Mucosa of rectum (tissue), 2 donors: ENCODE data around the gene TRPM8.

ENCODE experiments used
- H3K27ac ChIP-seq, 2 donors: one replicate each; pipeline ENCODE4 v1.7.0; 2013; ENCODE audit warnings: inconsistent platforms in 2 of 2, low read depth in 2 of 2, low read length in 2 of 2
- H3K27me3 ChIP-seq, 2 donors: one replicate each; pipeline ENCODE4 v1.7.0; 2013; ENCODE audit warnings: low read length in 2 of 2; ENCODE audit not compliant: control insufficient read depth in 2 of 2, insufficient read depth in 2 of 2
- H3K36me3 ChIP-seq, 2 donors: one replicate each; pipeline ENCODE4 v1.7.0; 2013; ENCODE audit warnings: low read length in 2 of 2; ENCODE audit not compliant: control insufficient read depth in 2 of 2, insufficient read depth in 2 of 2
- H3K4me1 ChIP-seq, 2 donors: one replicate each; pipeline ENCODE4 v1.7.0; 2013; ENCODE audit warnings: low read length in 2 of 2, mild to moderate bottlenecking in 1 of 2; ENCODE audit not compliant: control insufficient read depth in 2 of 2, insufficient read depth in 2 of 2
- H3K4me3 ChIP-seq, 2 donors: one replicate each; pipeline ENCODE4 v1.7.0; 2013; ENCODE audit warnings: low read length in 2 of 2
- H3K9ac ChIP-seq, 2 donors: one replicate each; pipeline ENCODE4 v1.7.0; 2013; ENCODE audit warnings: low read length in 2 of 2, low read depth in 1 of 2, mild to moderate bottlenecking in 1 of 2
- H3K9me3 ChIP-seq, 2 donors: one replicate each; pipeline ENCODE4 v1.7.0; 2013; ENCODE audit warnings: low read length in 2 of 2; ENCODE audit not compliant: control insufficient read depth in 2 of 2
- donor health status: healthy.
- donor health status: Normal muscosa, but diverticular disease.

Gene TRPM8

DNA sequence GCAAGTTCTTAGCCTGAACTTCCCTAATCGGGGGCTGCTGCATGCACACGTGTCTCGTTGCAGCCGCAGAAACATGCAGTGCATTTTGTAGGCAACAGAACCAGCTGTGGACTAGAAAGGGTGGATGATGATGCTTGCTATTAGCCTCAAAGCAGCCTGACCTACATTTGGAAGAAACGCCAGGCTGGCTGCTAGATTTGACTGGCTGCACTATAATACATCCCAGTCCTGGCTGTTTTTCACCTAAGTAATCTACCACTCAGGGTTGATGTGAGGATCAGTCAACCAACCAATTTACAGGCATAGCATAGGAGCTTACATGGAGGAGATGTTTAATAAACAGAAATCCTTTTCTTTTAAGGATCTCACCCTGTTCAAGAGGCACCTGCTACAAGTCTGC lies 77.0 kb downstream of the TRPM8 start:
- Histone ChIP-seq H3K4me1 (no peaks in the 10 kb centered on the region), H3K36me3 (no peaks in the 10 kb centered on the region), H3K27ac (no peak overlapping the region)

GRCh38 chr2:233996000-233996399 lies 78.8 kb downstream of the TRPM8 start:
- H3K9ac ChIP-seq = no peak overlapping the region
- no peak overlapping the region for H3K4me3 ChIP-seq
- H3K9me3 ChIP-seq = no peaks in the 10 kb centered on the region
- H3K27ac ChIP-seq = no peak overlapping the region
- H3K27me3 ChIP-seq = no peaks in the 10 kb centered on the region
- H3K36me3 ChIP-seq = no peaks in the 10 kb centered on the region
- no peaks in the 10 kb centered on the region for H3K4me1 ChIP-seq

More for the DNA sequence above, 77.0 kb downstream of the TRPM8 start:
- H3K9ac ChIP-seq = no peak overlapping the region
- no peaks in the 10 kb centered on the region for H3K9me3 ChIP-seq
- no peaks in the 10 kb centered on the region for H3K27me3 ChIP-seq
- H3K4me3 ChIP-seq = no peak overlapping the region

GRCh38 chr2:233996461-233996860 lies 79.3 kb downstream of the TRPM8 start:
- Histone ChIP-seq H3K9me3 (no peaks in the 10 kb centered on the region), H3K9ac (no peak overlapping the region), H3K36me3 (no peaks in the 10 kb centered on the region), H3K27ac (no peak overlapping the region), H3K4me1 (no peaks in the 10 kb centered on the region), H3K27me3 (no peaks in the 10 kb centered on the region), H3K4me3 (no peak overlapping the region)

GRCh38 chr2:233997707-233998106 lies 80.5 kb downstream of the TRPM8 start:
- H3K4me1 ChIP-seq = no peaks in the 10 kb centered on the region
- no peak overlapping the region for H3K9ac ChIP-seq
- H3K27ac ChIP-seq = no peak overlapping the region
- H3K9me3 ChIP-seq = no peaks in the 10 kb centered on the region
- H3K27me3 ChIP-seq = peaks cover 0 to 2% of the 10 kb centered on the region in 2 donors
- no peaks in the 10 kb centered on the region for H3K36me3 ChIP-seq
- no peak overlapping the region for H3K4me3 ChIP-seq

DNA sequence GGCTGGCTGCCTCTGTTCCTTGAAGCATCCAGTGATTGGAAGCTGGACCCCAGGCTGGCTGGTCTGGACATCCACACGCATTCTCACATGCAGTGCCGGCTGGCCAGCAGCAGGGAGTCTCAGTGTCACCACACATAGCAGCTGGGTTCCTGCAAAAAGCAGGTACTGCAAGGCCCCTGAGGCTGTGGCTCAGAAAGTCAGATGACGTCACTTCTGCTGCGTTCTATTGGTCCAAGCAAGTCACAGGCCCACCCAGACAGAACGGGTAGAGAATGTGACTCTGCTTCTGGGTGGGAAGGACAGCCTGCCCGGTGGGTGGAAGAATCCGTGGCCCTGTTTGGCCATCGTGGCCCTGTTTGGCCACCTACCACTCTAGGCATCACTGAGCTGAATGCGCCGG lies 82.0 kb downstream of the TRPM8 start:
- no peak overlapping the region for H3K9ac ChIP-seq

DNA sequence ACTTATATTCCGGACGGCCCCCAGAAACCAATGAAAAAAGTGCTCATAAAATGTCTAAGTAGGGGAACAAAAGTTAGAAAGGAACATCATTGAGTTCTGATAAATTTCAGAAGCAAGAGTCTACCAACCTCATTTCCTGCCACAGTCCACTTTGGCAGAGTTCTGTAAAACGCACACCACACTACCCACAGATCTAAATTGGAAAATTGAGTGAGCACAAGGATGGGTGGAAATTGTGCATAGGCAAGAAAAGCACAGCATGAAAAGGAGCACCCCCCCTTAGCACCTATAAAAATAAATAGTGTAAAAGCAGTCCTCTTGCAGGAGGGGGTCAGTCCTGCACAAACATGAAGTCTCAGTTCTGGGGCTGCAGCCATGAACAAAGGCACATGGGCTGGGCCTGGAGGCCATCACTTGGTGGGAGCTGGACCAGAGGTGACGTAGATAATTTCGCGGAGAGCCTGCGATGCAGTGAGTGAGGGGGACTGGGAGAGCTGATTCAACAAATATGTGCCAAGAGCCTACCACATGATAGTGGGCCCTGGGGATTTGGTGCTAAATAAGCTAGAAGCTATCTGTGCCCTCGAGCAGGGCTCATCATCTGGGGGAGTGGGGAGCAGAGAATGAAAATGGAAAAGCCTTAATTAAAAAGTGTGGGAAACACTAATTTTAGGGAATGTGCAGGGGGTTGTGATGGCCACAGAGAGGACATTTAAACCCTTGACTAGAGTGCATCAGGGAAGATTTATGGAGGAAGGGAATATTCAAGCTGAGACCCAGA lies 84.4 kb downstream of the TRPM8 start:
- Histone ChIP-seq H3K4me3 (no peak overlapping the region), H3K4me1 (no peaks in the 10 kb centered on the region), H3K27ac (no peak overlapping the region), H3K27me3 (peaks cover 0 to 2% of the 10 kb centered on the region in 2 donors), H3K9ac (no peak overlapping the region), H3K36me3 (no peaks in the 10 kb centered on the region), H3K9me3 (no peaks in the 10 kb centered on the region)

More for the DNA sequence above, 82.0 kb downstream of the TRPM8 start:
- Histone ChIP-seq H3K36me3 (no peaks in the 10 kb centered on the region), H3K4me3 (no peak overlapping the region), H3K27me3 (peaks cover 0 to 2% of the 10 kb centered on the region in 2 donors), H3K9me3 (no peaks in the 10 kb centered on the region), H3K27ac (no peak overlapping the region), H3K4me1 (no peaks in the 10 kb centered on the region)

- Histone ChIP-seq H3K36me3 (no peaks in the 10 kb centered on the region), H3K27ac (no peak overlapping the region), H3K27me3 (peaks cover 0 to 2% of the 10 kb centered on the region in 2 donors), H3K9me3 (no peaks in the 10 kb centered on the region), H3K4me1 (no peaks in the 10 kb centered on the region), H3K9ac (no peak overlapping the region), H3K4me3 (no peak overlapping the region)
Measured at GRCh38 chr2:234002281-234002680, 85.1 kb downstream of the TRPM8 start.

GRCh38 chr2:234003972-234004617 lies 86.9 kb downstream of the TRPM8 start:
- Histone ChIP-seq H3K4me3 (no peak overlapping the region), H3K9me3 (no peaks in the 10 kb centered on the region), H3K27ac (no peak overlapping the region), H3K4me1 (no peaks in the 10 kb centered on the region), H3K9ac (no peak overlapping the region), H3K27me3 (peaks cover 0 to 2% of the 10 kb centered on the region in 2 donors), H3K36me3 (no peaks in the 10 kb centered on the region)

DNA sequence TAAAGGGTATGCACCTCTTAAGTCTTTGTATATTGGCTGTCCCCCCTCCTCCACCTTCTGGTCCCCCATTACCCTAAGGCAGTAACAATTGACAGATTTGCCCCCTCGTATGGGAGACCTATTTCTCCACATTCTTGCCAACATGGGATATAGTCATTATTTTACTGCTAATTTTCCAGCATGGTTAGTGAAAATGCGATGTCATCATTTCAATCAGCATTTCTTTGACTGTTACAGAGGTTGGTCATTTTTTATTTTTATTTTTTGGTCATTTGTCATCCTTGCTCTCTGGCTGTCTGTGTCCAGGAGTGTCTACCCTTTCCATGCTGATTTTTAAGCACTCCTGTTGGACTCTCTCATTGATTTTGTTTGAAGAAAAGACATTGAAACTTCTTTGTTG lies 88.0 kb downstream of the TRPM8 start:
- H3K9me3 ChIP-seq = no peaks in the 10 kb centered on the region
- no peak overlapping the region for H3K9ac ChIP-seq
- H3K27me3 ChIP-seq = peaks cover 0 to 2% of the 10 kb centered on the region in 2 donors
- no peaks in the 10 kb centered on the region for H3K4me1 ChIP-seq
- no peak overlapping the region for H3K4me3 ChIP-seq
- H3K36me3 ChIP-seq = no peaks in the 10 kb centered on the region
- no peak overlapping the region for H3K27ac ChIP-seq

DNA sequence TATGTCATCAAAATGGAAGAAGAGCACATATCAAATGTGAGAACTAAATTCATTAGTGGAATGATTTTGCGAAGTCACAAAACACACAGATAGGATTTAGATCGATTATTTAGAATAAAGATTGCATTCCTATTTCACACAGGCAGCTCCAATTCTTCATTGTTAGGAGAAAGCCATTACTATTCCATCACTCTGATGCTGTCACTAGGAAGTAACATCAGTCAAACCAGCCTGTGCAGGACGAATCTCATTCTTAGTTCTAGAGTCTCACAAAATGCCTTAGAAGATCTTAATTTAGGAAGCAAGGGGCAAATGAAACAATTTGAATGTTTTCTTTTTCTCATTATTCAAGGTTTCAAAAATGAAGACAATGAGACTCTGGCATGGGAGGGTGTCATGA lies 89.3 kb downstream of the TRPM8 start:
- H3K27me3 ChIP-seq = peaks cover 0 to 2% of the 10 kb centered on the region in 2 donors

More for the DNA sequence above, 89.3 kb downstream of the TRPM8 start:
- no peak overlapping the region for H3K4me3 ChIP-seq
- H3K9ac ChIP-seq = no peak overlapping the region
- no peaks in the 10 kb centered on the region for H3K9me3 ChIP-seq
- no peak overlapping the region for H3K27ac ChIP-seq
- H3K36me3 ChIP-seq = no peaks in the 10 kb centered on the region
- no peaks in the 10 kb centered on the region for H3K4me1 ChIP-seq
